DOHH2 (cell line): ENCODE measurements around the gene YIF1A.

Source experiments
- H3F3A ChIP-seq: fragments of 200-600 bp; sonication (generic), shearing (Covaris generic); 2 replicates; pipeline ENCODE4 v1.6.0; 2016; ENCODE audit warnings: antibody characterized with exemption, mild to moderate bottlenecking; ENCODE audit not compliant: control insufficient read depth, insufficient read depth
- H3K27ac ChIP-seq: fragments of 200-600 bp; sonication (generic); 2 replicates; pipeline ENCODE4 v1.5.1; 2014; ENCODE audit warnings: low read depth, mild to moderate bottlenecking, low read length, moderate library complexity
- H3K27me3 ChIP-seq: fragments of 200-600 bp; sonication (generic); 2 replicates; pipeline ENCODE4 v1.6.1; 2014; ENCODE audit warnings: mild to moderate bottlenecking, low read length, mixed read lengths; ENCODE audit not compliant: control insufficient read depth
- H3K36me3 ChIP-seq: fragments of 200-600 bp; sonication (generic); 2 replicates; pipeline ENCODE4 v1.6.1; 2014; ENCODE audit warnings: mild to moderate bottlenecking, low read length, moderate library complexity, mixed read lengths; ENCODE audit not compliant: control insufficient read depth
- H3K4me1 ChIP-seq: fragments of 200-600 bp; sonication (generic); 2 replicates; pipeline ENCODE4 v1.6.1; 2014; ENCODE audit warnings: mild to moderate bottlenecking, low read length, mixed read lengths; ENCODE audit not compliant: control insufficient read depth
- H3K4me2 ChIP-seq: fragments of 200-600 bp; sonication (generic); 2 replicates; pipeline ENCODE4 v1.6.0; 2014; ENCODE audit warnings: mild to moderate bottlenecking, low read length, moderate library complexity
- H3K4me3 ChIP-seq: fragments of 200-600 bp; sonication (generic); 2 replicates; pipeline ENCODE4 v1.5.1; 2014; ENCODE audit warnings: mild to moderate bottlenecking, low read length, mixed read lengths
- H3K79me2 ChIP-seq: fragments of 200-600 bp; sonication (generic); 2 replicates; pipeline ENCODE4 v1.6.1; 2014; ENCODE audit warnings: mild to moderate bottlenecking, low read length, mixed read lengths; ENCODE audit not compliant: control insufficient read depth
- H3K9me2 ChIP-seq: fragments of 200-600 bp; sonication (generic); replicated peaks from 2 replicates; pipeline ENCODE4 v1.6.1; 2014; ENCODE audit warnings: mild to moderate bottlenecking, low read length, mixed read lengths; ENCODE audit not compliant: control insufficient read depth
- H3K9me3 ChIP-seq: fragments of 200-600 bp; sonication (generic); 2 replicates; pipeline ENCODE4 v1.6.1; 2014; ENCODE audit warnings: antibody characterized with exemption, low read length, mixed read lengths; ENCODE audit not compliant: control insufficient read depth, insufficient read depth
- H4K20me1 ChIP-seq: fragments of 200-600 bp; sonication (generic); 2 replicates; pipeline ENCODE4 v1.6.0; 2014; ENCODE audit warnings: low read depth, mild to moderate bottlenecking, antibody characterized with exemption, low read length, moderate library complexity; ENCODE audit not compliant: control insufficient read depth, insufficient read depth
- EZH2phosphoT487 ChIP-seq: fragments of 200-600 bp; sonication (generic); IDR thresholded peaks from 2 replicates; pipeline ENCODE4 v1.6.1; 2017; ENCODE audit warnings: borderline replicate concordance, mild to moderate bottlenecking, antibody characterized with exemption, low read length, moderate library complexity, mixed read lengths
- TF ChIP-seq, protein P1 (sequence below): fragments of 200-600 bp; sonication (generic); IDR thresholded peaks from one replicate; pipeline ENCODE4 v1.5.1; 2014; ENCODE audit warnings: antibody characterized with exemption, mild to moderate bottlenecking, low read depth, low read length; ENCODE audit not compliant: poor library complexity, severe bottlenecking

YIF1A gene

GRCh38 chr11:66310324-66310723 is 21.4 kb upstream of the YIF1A start:
- Histone ChIP-seq H3K9me2 (no peaks in the 10 kb centered on the region), H3K9me3 (no peaks in the 10 kb centered on the region), H3K27ac (no peak overlapping the region), H3K36me3 (no peaks in the 10 kb centered on the region), H3K4me3 (no peak overlapping the region), H3K79me2 (no peaks in the 10 kb centered on the region), H3K27me3 (no peaks in the 10 kb centered on the region; the same call in 1 of the 2 replicates), H3F3A (no peaks in the 10 kb centered on the region), H4K20me1 (no peaks in the 10 kb centered on the region), H3K4me2 (no peak overlapping the region), H3K4me1 (peaks cover 17% of the 10 kb centered on the region)
- TF ChIP-seq EZH2phosphoT487: no peak
- TF ChIP-seq, protein P1, sequence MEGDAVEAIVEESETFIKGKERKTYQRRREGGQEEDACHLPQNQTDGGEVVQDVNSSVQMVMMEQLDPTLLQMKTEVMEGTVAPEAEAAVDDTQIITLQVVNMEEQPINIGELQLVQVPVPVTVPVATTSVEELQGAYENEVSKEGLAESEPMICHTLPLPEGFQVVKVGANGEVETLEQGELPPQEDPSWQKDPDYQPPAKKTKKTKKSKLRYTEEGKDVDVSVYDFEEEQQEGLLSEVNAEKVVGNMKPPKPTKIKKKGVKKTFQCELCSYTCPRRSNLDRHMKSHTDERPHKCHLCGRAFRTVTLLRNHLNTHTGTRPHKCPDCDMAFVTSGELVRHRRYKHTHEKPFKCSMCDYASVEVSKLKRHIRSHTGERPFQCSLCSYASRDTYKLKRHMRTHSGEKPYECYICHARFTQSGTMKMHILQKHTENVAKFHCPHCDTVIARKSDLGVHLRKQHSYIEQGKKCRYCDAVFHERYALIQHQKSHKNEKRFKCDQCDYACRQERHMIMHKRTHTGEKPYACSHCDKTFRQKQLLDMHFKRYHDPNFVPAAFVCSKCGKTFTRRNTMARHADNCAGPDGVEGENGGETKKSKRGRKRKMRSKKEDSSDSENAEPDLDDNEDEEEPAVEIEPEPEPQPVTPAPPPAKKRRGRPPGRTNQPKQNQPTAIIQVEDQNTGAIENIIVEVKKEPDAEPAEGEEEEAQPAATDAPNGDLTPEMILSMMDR: no peak

GRCh38 chr11:66309475-66309874 is 20.5 kb upstream of the YIF1A start:
- no peak for TF ChIP-seq EZH2phosphoT487
- TF ChIP-seq, protein P1: no peak
- no peaks in the 10 kb centered on the region for H3K9me3 ChIP-seq
- no peaks in the 10 kb centered on the region for H4K20me1 ChIP-seq
- H3K9me2 ChIP-seq: no peaks in the 10 kb centered on the region
- H3K4me1 ChIP-seq: peaks cover 17% of the 10 kb centered on the region
- H3K4me3 ChIP-seq: no peak overlapping the region
- H3K27me3 ChIP-seq: no peaks in the 10 kb centered on the region; the same call in 1 of the 2 replicates
- H3K79me2 ChIP-seq: no peaks in the 10 kb centered on the region
- H3K27ac ChIP-seq: no peak overlapping the region
- no peaks in the 10 kb centered on the region for H3K36me3 ChIP-seq
- H3F3A ChIP-seq: no peaks in the 10 kb centered on the region
- no peak overlapping the region for H3K4me2 ChIP-seq

GRCh38 chr11:66302656-66303055 is 13.7 kb upstream of the YIF1A start:
- no peaks in the 10 kb centered on the region for H3K79me2 ChIP-seq
- H3K4me2 ChIP-seq: no peak overlapping the region
- TF ChIP-seq EZH2phosphoT487: no peak
- TF ChIP-seq, protein P1: no peak
- no peaks in the 10 kb centered on the region for H3K4me1 ChIP-seq
- H3F3A ChIP-seq: no peaks in the 10 kb centered on the region
- H3K36me3 ChIP-seq: no peaks in the 10 kb centered on the region
- H3K9me3 ChIP-seq: no peaks in the 10 kb centered on the region
- H4K20me1 ChIP-seq: no peaks in the 10 kb centered on the region
- H3K9me2 ChIP-seq: no peaks in the 10 kb centered on the region
- no peak overlapping the region for H3K27ac ChIP-seq
- H3K4me3 ChIP-seq: no peak overlapping the region
- H3K27me3 ChIP-seq: no peaks in the 10 kb centered on the region; the same call in 1 of the 2 replicates

DNA sequence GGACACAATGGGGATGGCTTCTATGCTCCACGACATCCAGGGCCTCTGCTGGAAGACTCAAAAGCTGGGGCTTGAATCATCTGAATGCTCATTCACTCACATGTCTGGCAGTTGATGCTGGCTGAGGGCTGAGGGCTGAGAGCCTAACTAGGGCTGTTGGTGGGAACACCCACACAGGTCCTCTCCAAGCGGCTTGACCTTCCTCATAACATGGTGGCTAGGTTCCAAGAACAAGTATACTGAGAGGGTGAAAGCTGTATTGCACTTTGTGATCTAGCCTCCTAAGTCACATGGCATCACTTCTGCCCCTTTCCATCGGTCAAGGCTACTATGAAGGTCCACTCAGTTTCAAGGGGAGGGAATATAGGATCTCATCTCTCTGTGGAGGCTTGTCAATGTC is 10.2 kb upstream of the YIF1A start:
- no peaks in the 10 kb centered on the region for H3K9me2 ChIP-seq
- no peak overlapping the region for H3K4me2 ChIP-seq
- H3K9me3 ChIP-seq: no peaks in the 10 kb centered on the region
- no peak overlapping the region for H3K4me3 ChIP-seq
- no peaks in the 10 kb centered on the region for H3K36me3 ChIP-seq
- H4K20me1 ChIP-seq: no peaks in the 10 kb centered on the region
- no peak overlapping the region for H3K27ac ChIP-seq
- no peaks in the 10 kb centered on the region for H3F3A ChIP-seq
- no peak for TF ChIP-seq EZH2phosphoT487
- TF ChIP-seq, protein P1: no peak
- H3K27me3 ChIP-seq: peaks cover 4% of the 10 kb centered on the region; the same call in 1 of the 2 replicates
- no peaks in the 10 kb centered on the region for H3K79me2 ChIP-seq
- no peaks in the 10 kb centered on the region for H3K4me1 ChIP-seq
